Loucy (cell line): ENCODE results near the gene CD52.
A peak's percentile ranks its signal among the peaks of the same experiment; 100 is the strongest.

Experiments
- H2AFZ ChIP-seq: fragments of 200-600 bp; sonication (generic); 2 replicates; pipeline ENCODE4 v1.6.0; 2016; ENCODE audit warnings: antibody characterized with exemption, mild to moderate bottlenecking, low read length, moderate library complexity
- H3F3A ChIP-seq: fragments of 200-600 bp; 2 replicates; pipeline ENCODE4 v1.6.0; 2016; ENCODE audit warnings: antibody characterized with exemption, low read depth, mild to moderate bottlenecking
- H3K27me3 ChIP-seq: fragments of 200-600 bp; sonication (generic); 2 replicates; pipeline ENCODE4 v1.6.1; 2014; ENCODE audit warnings: low read length, mild to moderate bottlenecking; ENCODE audit not compliant: insufficient read depth, poor library complexity, severe bottlenecking
- H3K36me3 ChIP-seq: fragments of 200-600 bp; sonication (generic); 2 replicates; pipeline ENCODE4 v1.6.1; 2016; ENCODE audit warnings: low read length; ENCODE audit not compliant: insufficient read depth
- H3K4me1 ChIP-seq: fragments of 200-600 bp; sonication (generic); 2 replicates; pipeline ENCODE4 v1.5.1; 2014; ENCODE audit warnings: low read length, mild to moderate bottlenecking; ENCODE audit not compliant: insufficient read depth, poor library complexity, severe bottlenecking
- H3K4me2 ChIP-seq: fragments of 200-600 bp; sonication (generic); 2 replicates; pipeline ENCODE4 v1.6.0; 2014; ENCODE audit warnings: antibody characterized with exemption, low read length, low read depth, mild to moderate bottlenecking; ENCODE audit not compliant: poor library complexity, severe bottlenecking
- H3K4me3 ChIP-seq: fragments of 200-600 bp; sonication (generic); 2 replicates; pipeline ENCODE4 v1.5.1; 2014; ENCODE audit warnings: low read length, mild to moderate bottlenecking, mixed read lengths; ENCODE audit not compliant: poor library complexity, severe bottlenecking
- H3K79me2 ChIP-seq: fragments of 200-600 bp; sonication (generic); 2 replicates; pipeline ENCODE4 v1.6.1; 2014; ENCODE audit warnings: low read length; ENCODE audit not compliant: insufficient read depth
- H3K9ac ChIP-seq: fragments of 200-600 bp; sonication (generic); 2 replicates; pipeline ENCODE4 v1.6.0; 2014; ENCODE audit warnings: mild to moderate bottlenecking, low read depth, low read length, moderate library complexity; ENCODE audit not compliant: poor library complexity, severe bottlenecking
- H3K9me2 ChIP-seq: fragments of 200-600 bp; sonication (generic); replicated peaks from 2 replicates; pipeline ENCODE4 v1.6.1; 2016; ENCODE audit warnings: low read depth, low read length, mixed read lengths
- H3K9me3 ChIP-seq: fragments of 200-600 bp; sonication (generic); 2 replicates; pipeline ENCODE4 v1.6.1; 2014; ENCODE audit warnings: mild to moderate bottlenecking, antibody characterized with exemption, low read length, low read depth; ENCODE audit not compliant: insufficient read depth
- H4K20me1 ChIP-seq: fragments of 200-600 bp; sonication (generic); 2 replicates; pipeline ENCODE4 v1.6.0; 2014; ENCODE audit warnings: antibody characterized with exemption, low read length, mild to moderate bottlenecking; ENCODE audit not compliant: insufficient read depth, poor library complexity, severe bottlenecking
- CTCF ChIP-seq: fragments of 200-600 bp; sonication (generic); conservative IDR thresholded peaks from 2 replicates; pipeline ENCODE4 v1.5.1; 2014; ENCODE audit warnings: mild to moderate bottlenecking, antibody characterized with exemption, low read length
- EZH2phosphoT487 ChIP-seq: fragments of 200-600 bp; IDR thresholded peaks from 2 replicates; pipeline ENCODE4 v1.6.1; 2018; ENCODE audit warnings: antibody characterized with exemption, mild to moderate bottlenecking, moderate library complexity, borderline replicate concordance

The CD52 gene

GRCh38 chr1:26359981-26360806, 42.4 kb downstream of the CD52 start:
- H3K9me3 ChIP-seq: no peaks in the 10 kb centered on the region
- no peak for TF ChIP-seq CTCF
- TF ChIP-seq EZH2phosphoT487: no peak
- no peaks in the 10 kb centered on the region for H3F3A ChIP-seq
- no peak overlapping the region for H2AFZ ChIP-seq
- H3K79me2 ChIP-seq: no peaks in the 10 kb centered on the region
- no peak overlapping the region for H3K4me3 ChIP-seq
- H4K20me1 ChIP-seq: no peaks in the 10 kb centered on the region
- no peaks in the 10 kb centered on the region for H3K9me2 ChIP-seq
- no peaks in the 10 kb centered on the region for H3K27me3 ChIP-seq
- H3K9ac ChIP-seq: no peak overlapping the region
- peaks cover 27% of the 10 kb centered on the region for H3K4me1 ChIP-seq
- H3K4me2 ChIP-seq: no peak overlapping the region
- no peaks in the 10 kb centered on the region for H3K36me3 ChIP-seq

GRCh38 chr1:26360807-26361604, 43.2 kb downstream of the CD52 start:
- Histone ChIP-seq H3K9me3 (no peaks in the 10 kb centered on the region), H2AFZ (no peak overlapping the region), H3K9ac (no peak overlapping the region), H3K9me2 (no peaks in the 10 kb centered on the region), H3K4me3 (no peak overlapping the region), H3K4me1 (peaks cover 29% of the 10 kb centered on the region), H3K27me3 (no peaks in the 10 kb centered on the region), H3K4me2 (no peak overlapping the region), H3K79me2 (no peaks in the 10 kb centered on the region), H3F3A (no peaks in the 10 kb centered on the region), H3K36me3 (no peaks in the 10 kb centered on the region), H4K20me1 (no peaks in the 10 kb centered on the region)
- TF ChIP-seq EZH2phosphoT487: no peak
- TF ChIP-seq CTCF: no peak

DNA sequence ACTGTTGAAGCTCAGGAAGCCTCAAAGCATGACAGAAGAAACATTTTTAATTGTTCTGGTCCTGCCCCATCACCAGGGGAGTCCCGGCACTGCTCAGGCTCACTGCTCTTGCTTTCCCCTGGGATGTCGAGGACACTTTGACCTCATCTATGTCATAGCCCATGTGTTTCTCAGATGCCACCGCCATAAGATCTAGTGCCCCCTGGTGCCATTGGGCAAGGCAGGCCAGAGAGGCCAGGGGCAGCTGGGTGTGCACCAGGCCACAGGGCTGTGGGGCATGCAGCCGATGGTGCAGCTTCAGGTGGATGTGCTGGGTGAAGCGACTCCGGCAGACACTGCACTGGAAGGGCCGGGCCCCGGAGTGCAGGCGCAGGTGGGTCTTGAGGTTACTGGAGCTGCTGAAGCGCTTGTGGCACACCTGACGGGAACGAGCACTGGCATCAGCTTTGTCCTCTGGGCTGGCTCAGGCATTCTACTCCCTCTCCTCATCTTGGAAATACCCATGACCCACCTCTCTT, 43.9 kb downstream of the CD52 start:
- Histone ChIP-seq H3K36me3 (no peaks in the 10 kb centered on the region), H3K9me3 (no peaks in the 10 kb centered on the region), H2AFZ (no peak overlapping the region), H3F3A (no peaks in the 10 kb centered on the region), H3K4me1 (peaks cover 29% of the 10 kb centered on the region), H4K20me1 (no peaks in the 10 kb centered on the region), H3K27me3 (no peaks in the 10 kb centered on the region), H3K4me3 (no peak overlapping the region), H3K79me2 (no peaks in the 10 kb centered on the region), H3K4me2 (no peak overlapping the region), H3K9me2 (no peaks in the 10 kb centered on the region), H3K9ac (no peak overlapping the region)
- TF ChIP-seq CTCF: peak; percentile 43
- TF ChIP-seq EZH2phosphoT487: no peak
